Calu3 (cell line): ENCODE measurements around the gene STX4. TPM values are rescaled to one million over a fixed set of nuclear protein-coding genes. Genes with fewer than 3 reads are reported as not detected.

Source experiments
- BruUV-seq: library from RNA; stranded (reverse); fragments of 400-500 nt; replicated peaks from 2 replicates; lab custom pipeline; 2021; lab: Mats Ljungman, UMichigan
- CTCF ChIA-PET: fragments of 300-600 bp; sonication (Branson Sonifier 250); formaldehyde crosslinking; loops from one replicate; lab custom pipeline; 2022; ENCODE audit warnings: antibody characterized with exemption; lab: Charles Lee
- DNase-seq: peaks from one replicate; pipeline ENCODE4 v3.0.0; 2022
- H3K27ac Mint-ChIP-seq: one replicate; pipeline ENCODE4 v1.8.0; 2022; ENCODE audit warnings: mixed read lengths; ENCODE audit not compliant: unreplicated experiment
- H3K27me3 Mint-ChIP-seq: one replicate; pipeline ENCODE4 v1.8.0; 2022; ENCODE audit warnings: mixed read lengths; ENCODE audit not compliant: unreplicated experiment
- H3K36me3 Mint-ChIP-seq: one replicate; pipeline ENCODE4 v1.8.0; 2022; ENCODE audit warnings: mild to moderate bottlenecking, moderate library complexity, mixed read lengths; ENCODE audit not compliant: insufficient read depth, unreplicated experiment
- H3K4me1 Mint-ChIP-seq: one replicate; pipeline ENCODE4 v1.8.0; 2022; ENCODE audit warnings: mild to moderate bottlenecking, low read depth, mixed read lengths; ENCODE audit not compliant: unreplicated experiment
- H3K4me3 Mint-ChIP-seq: one replicate; pipeline ENCODE4 v1.8.0; 2022; ENCODE audit warnings: mild to moderate bottlenecking, low read depth, moderate library complexity, mixed read lengths; ENCODE audit not compliant: unreplicated experiment
- H3K9me3 Mint-ChIP-seq: one replicate; pipeline ENCODE4 v1.8.0; 2022; ENCODE audit warnings: low read depth, mixed read lengths; ENCODE audit not compliant: unreplicated experiment
- CTCF ChIP-seq: fragments of 200-600 bp; IDR thresholded peaks from one replicate; pipeline ENCODE4 v1.8.0; 2022; ENCODE audit warnings: antibody characterized with exemption; ENCODE audit not compliant: unreplicated experiment
- intact Hi-C: fragments of 100-400 bp; cut with micrococcal nuclease; formaldehyde crosslinking; loops from one replicate; pipeline ENCODE4 v1.10.0; 2022; ENCODE audit not compliant: unreplicated experiment
- total RNA-seq: library from RNA; stranded (reverse); gene quantifications from 2 replicates; pipeline ENCODE4 v1.2.3, GENCODE V29; 2022

The STX4 gene
- total RNA-seq, 1 experiment from 2014 or later: 100 TPM

GRCh38 chr16:30989469-30990047, 43.8 kb upstream of the STX4 start:
- DNase-seq: no peak
- Mint-ChIP-seq H3K27me3 (no peaks in the 10 kb centered on the region), H3K36me3 (peaks cover 21% of the 10 kb centered on the region), H3K9me3 (no peaks in the 10 kb centered on the region), H3K27ac (no peak overlapping the region), H3K4me1 (no peaks in the 10 kb centered on the region), H3K4me3 (no peak overlapping the region)
- intact Hi-C loops: loop anchor here (5.0 to 10.0 kb wide), 5 partner anchors 43 to 395 kb away; partner anchors contain the start of gene STX4
- no TSS peak for BruUV-seq
- CTCF ChIA-PET: no interaction called here
- no peak for TF ChIP-seq CTCF

GRCh38 chr16:30990105-30990504, 43.3 kb upstream of the STX4 start:
- Mint-ChIP-seq H3K27me3 (no peaks in the 10 kb centered on the region), H3K36me3 (peaks cover 15% of the 10 kb centered on the region), H3K9me3 (no peaks in the 10 kb centered on the region), H3K4me1 (no peaks in the 10 kb centered on the region), H3K27ac (no peak overlapping the region), H3K4me3 (no peak overlapping the region)
- intact Hi-C loops: no loop called here
- DNase-seq: no peak
- no peak for TF ChIP-seq CTCF
- no TSS peak for BruUV-seq
- CTCF ChIA-PET: no interaction called here

- Mint-ChIP-seq H3K4me3 (no peak overlapping the region), H3K4me1 (peaks cover 2% of the 10 kb centered on the region), H3K27ac (no peak overlapping the region), H3K36me3 (peaks cover 8% of the 10 kb centered on the region), H3K9me3 (no peaks in the 10 kb centered on the region), H3K27me3 (no peaks in the 10 kb centered on the region)
- no peak for DNase-seq
- CTCF ChIA-PET: interaction anchor here (0.6 kb wide), 1 partner anchor 170 kb away, joined by 3 read pairs; no protein-coding TSS in a partner anchor
- no peak for TF ChIP-seq CTCF
- no TSS peak for BruUV-seq
- intact Hi-C loops: no loop called here
Observed at GRCh38 chr16:30991052-30991451, 42.3 kb upstream of the STX4 start.

- TF ChIP-seq CTCF: no peak
- intact Hi-C loops: no loop called here
- no peaks in the 10 kb centered on the region for H3K27me3 Mint-ChIP-seq
- H3K27ac Mint-ChIP-seq: no peak overlapping the region
- CTCF ChIA-PET: no interaction called here
- BruUV-seq: no TSS peak
- no peaks in the 10 kb centered on the region for H3K9me3 Mint-ChIP-seq
- DNase-seq: no peak
- H3K4me1 Mint-ChIP-seq: peaks cover 9% of the 10 kb centered on the region
- no peak overlapping the region for H3K4me3 Mint-ChIP-seq
- H3K36me3 Mint-ChIP-seq: peaks cover 20% of the 10 kb centered on the region
Observed at GRCh38 chr16:30992276-30992780, 41.0 kb upstream of the STX4 start.
